DMS 273 treated with DMSO at 0.1 percent for 48 hours (cell line): Measurements from ENCODE around the gene BACH2.
"Not testable (repeated sequence)": the region's sequence is repeated elsewhere in the genome, so short reads cannot be mapped to it uniquely, and the experiment has no call there.

Experiments
- DNase-seq: peaks from one replicate; lab custom pipeline; 2025; lab: John Stamatoyannopoulos, UW

BACH2 gene

DNA sequence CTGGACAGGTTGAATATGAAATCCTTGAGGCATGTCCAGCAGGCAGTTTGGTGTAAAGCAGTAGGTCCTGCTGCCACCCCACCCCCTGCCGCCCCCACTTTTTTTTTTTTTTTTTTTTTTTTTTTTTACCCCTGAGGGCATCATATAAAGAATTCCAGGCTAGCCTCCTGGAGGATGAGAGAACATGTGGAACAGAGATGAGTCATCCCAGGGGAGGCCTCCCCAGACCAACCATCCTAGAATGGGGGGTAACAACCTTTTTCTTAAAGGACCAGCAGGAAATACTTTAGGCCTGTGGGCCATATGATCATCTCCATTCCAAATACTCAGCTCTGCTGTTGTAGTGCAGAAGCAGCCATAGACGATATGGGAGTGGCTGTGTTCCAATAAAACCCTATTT is 231.5 kb downstream of the BACH2 start:
- DNase-seq = no peak

- DNase-seq = no peak
Measured at GRCh38 chr6:90062667-90063066, 234.0 kb downstream of the BACH2 start.

DNA sequence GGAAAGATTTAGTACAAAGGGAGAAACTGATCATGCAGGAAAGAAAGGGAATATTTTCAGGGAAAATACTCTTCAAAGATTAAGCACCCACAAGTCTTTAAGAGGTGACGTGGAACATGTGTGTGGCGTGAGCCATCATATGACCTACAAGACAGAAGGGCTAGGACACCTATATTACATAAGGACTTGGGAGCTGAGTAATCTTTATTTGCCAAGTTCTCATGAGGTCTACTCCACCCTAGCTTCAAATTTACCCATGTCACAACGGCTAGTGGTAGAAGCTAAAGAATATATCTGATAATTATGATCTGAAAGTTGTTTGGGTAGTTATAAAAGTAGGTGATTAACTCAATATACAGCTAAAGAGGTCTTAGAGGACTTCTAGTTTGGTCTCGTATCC is 234.6 kb downstream of the BACH2 start:
- DNase-seq = no peak

DNA sequence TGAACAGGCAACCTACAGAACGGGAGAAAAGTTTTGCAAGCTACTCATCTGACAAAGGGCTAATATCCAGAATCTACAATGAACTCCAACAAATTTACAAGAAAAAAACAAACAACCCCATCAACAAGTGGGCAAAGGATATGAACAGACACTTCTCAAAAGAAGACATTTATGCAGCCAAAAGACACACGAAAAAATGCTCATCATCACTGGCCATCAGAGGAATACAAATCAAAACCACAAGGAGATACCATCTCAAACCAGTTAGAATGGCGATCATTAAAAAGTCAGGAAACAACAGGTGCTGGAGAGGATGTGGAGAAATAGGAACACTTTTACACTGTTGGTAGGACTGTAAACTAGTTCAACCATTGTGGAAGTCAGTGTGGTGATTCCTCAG is 237.5 kb downstream of the BACH2 start:
- DNase-seq = not testable (repeated sequence)

- not testable (repeated sequence) for DNase-seq
Measured at GRCh38 chr6:90055924-90056323, 240.7 kb downstream of the BACH2 start.

GRCh38 chr6:90054193-90054592 is 242.4 kb downstream of the BACH2 start:
- not testable (repeated sequence) for DNase-seq

GRCh38 chr6:90053614-90054013 is 243.0 kb downstream of the BACH2 start:
- no peak for DNase-seq

DNA sequence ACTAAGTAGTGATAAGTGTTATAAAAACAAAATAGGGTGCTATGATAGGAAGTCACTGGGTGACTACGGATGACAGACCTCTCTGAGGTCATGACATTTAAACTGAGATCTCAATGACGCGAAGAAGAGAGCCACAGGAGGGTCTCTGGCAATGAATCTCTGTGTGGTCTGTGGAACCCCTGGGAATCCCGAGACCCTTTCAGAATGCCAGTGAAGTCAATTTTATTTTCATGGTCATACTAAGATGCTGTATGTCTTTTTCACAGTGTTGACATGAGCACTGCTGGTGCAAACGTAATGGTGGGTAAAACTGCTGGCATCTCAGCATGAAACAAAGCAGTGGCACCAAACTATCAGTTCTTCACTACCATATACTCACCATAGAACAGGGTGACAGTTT is 247.3 kb downstream of the BACH2 start:
- no peak for DNase-seq

DNA sequence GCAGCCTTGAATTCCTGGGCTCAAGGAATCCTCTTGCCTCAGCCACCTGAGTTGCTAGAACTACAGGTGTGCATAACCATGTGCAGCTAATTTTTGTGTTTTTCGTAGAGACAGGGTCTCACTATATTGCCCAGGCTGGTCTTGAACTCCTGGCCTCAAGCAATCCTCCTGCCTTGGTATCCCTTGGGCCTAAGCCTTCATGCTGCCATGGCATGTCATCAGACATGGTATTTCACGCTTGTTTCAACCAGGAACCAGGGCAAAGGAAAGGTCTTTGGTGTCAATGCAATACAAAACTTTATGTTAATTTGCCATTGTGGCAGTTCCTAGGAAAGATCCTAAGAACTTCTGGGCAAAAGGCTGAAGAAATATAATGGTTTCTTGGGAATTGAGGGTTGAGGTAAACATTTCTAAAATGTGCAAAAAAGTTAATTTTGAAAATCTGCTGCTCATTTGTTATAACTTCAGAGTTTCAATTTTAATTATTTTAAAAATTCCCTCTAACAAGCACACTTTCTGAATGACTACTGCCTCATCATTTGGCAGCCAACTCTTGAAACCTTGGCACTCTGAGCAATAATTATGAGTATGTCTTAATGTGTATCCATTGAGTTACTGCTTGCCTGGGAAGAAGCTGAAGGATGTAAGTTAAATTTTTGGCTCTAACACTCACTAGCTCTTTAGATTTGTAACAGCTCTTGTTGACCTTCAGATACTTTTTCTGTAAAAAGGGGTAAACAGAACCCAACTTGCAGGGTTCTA is 248.3 kb downstream of the BACH2 start:
- no peak for DNase-seq

DNA sequence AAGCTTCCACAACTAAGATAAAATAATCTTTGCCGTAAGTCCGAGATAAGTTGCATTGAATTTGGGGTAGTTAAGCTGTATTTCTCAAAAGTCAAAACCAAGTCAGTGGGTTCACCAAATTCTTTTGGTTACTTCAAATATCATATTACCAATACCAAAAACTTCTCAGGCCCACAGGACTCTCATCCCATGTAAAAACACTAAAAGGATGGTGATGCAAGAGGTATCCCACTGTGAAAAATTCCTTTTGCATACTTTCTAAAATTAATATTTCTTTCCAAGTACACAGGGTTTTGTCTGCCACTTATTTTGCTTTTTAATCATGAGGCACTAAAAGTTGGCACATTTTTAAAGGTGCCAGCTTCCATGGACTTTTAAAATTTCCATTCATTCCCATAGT is 251.1 kb downstream of the BACH2 start:
- DNase-seq = no peak

DNA sequence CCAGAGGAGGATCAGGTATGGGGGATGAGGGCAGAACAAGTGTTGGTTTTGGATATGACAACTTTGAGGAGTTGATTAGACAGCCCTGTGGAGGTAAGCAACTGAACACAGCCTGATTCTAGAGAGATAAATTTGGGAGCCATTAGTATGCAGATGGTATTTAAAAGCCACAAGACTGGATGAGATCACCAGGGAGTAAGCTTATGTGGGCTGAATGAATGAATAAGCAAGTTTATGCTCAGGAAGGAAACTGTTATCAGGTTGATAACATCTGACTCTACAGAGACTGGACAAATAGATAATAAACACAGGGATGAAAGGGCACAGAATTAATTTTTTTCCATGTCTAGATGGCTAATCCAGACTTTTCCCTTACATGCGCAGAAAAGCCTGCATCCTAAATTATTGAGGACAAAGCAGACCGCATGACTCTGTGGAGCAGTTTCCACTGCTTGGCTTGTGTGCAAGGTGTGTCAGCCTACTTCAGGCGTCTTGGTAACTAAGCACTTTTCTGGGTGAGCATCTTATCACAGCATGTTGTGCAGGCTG is 251.7 kb downstream of the BACH2 start:
- peak; percentile 4 for DNase-seq

- DNase-seq = no peak
Measured at GRCh38 chr6:90044182-90044832, 252.3 kb downstream of the BACH2 start.

DNA sequence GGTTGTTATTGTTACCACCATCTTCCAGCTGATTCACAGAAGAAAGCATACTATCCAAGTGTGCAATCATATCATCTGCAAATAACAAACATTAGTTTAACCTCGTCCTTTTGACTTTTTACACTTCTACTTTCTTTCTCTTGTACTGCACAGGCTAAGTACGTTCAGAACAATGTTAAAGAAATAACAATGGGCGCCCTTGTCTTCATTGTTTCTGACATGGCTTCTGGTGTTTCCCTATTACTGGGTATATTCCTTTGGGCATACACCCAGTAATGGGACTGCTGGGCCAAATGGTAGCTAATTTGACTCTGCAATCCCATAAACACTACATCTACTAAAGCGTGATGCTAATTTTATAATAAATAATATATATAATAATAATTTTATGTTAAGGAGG is 255.7 kb downstream of the BACH2 start:
- DNase-seq = no peak

DNA sequence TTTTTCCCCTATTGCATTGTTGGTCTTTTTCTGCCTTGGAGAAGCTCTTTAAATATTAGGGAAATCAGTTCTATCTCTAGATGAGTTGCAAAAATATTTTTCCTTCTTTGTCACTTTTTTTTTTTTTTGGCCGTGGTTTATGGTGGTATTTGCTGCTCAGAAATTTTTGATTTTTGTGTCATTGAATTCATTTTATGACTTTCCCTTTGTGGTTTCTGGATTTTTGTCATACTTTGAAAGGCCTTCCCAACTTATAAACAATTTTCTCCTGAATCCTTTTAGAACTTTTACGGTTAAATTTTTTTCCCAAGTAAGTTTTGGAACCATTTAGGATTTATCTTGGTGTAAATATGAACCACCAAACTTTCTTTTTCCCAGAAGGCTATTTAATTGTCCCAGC is 256.7 kb downstream of the BACH2 start:
- DNase-seq = no peak

- no peak for DNase-seq
Measured at GRCh38 chr6:90038961-90039653, 257.5 kb downstream of the BACH2 start.

GRCh38 chr6:90036963-90037362 is 259.7 kb downstream of the BACH2 start:
- DNase-seq = no peak

DNA sequence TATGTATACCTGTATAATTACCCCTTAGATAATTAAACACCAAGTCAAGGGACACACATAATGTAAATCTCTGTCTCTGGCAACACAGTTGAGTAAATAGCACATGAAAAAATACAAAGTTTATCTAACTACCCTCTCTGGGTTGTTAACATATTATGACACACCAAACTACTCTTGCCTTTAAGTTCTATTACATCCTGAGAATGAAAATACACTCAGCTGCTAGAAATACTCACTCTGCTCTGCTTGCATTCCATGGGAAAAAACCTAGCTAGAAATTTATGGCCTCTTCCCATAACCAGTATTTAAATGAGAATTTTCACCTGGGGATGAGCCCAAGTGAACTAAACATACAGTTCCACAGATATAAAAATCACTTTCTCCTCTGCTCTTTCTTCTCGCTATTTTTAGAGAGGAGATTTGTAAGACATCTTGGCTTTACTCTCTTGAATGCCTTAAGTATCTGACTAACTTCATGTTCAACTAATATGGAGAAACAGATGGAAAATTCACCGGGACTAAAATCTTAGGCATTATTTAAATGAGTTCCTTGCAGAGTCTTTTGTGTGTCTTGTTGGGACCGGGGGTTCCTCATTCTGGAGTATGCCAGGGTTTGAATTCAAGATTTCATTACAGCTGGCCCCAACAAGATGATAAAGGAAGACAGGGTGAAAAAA is 261.5 kb downstream of the BACH2 start:
- no peak for DNase-seq

- no peak for DNase-seq
Measured at GRCh38 chr6:90033746-90034271, 262.8 kb downstream of the BACH2 start.

GRCh38 chr6:90032489-90033212 is 264.0 kb downstream of the BACH2 start:
- DNase-seq = not testable (repeated sequence)

DNA sequence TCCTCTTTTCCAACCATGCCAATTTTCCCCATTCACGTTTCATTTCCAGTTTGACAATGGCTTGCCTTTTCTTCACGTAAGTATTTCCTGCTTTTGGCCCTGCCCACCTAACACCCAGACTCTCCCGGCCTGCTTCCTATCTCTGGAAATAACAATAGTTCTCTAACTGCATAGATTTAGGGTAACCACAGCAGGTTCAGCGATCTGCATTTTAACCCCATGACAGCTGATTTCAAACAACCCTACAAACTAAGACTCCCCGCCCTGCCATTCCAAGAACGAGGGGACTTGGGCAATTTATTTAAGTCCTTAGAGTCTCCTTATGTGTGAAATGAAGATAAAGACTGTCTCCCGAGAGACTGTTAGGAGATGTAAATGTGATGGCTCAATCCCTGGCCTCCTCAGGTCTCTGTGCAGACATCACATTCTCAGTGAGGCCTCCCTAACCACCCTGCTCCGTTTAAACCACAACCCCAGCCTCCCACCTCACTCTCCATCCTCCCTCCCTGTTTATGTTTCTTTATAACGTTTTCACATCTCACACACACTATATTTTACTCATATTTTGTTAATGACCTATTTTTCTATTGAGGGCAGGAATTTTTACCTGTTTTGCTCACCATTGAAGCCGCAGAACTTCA is 267.5 kb downstream of the BACH2 start:
- no peak for DNase-seq
